Skeletal muscle tissue (tissue), 4 donors: ENCODE results near the gene AFM. TPM values are rescaled to one million over a fixed set of nuclear protein-coding genes. Genes with fewer than 3 reads are reported as not detected.

Experiments
- H3K27ac ChIP-seq: one replicate; pipeline ENCODE4 v1.7.0; 2013; ENCODE audit warnings: mild to moderate bottlenecking, low read depth, low read length, inconsistent platforms
- H3K27me3 ChIP-seq, 3 donors: one replicate each; pipeline ENCODE4 v1.7.0; 2013; ENCODE audit warnings: low read length in 3 of 3; ENCODE audit not compliant: control insufficient read depth in 3 of 3, insufficient read depth in 3 of 3
- H3K36me3 ChIP-seq, 3 donors: one replicate each; pipeline ENCODE4 v1.7.0; 2013; ENCODE audit warnings: low read length in 3 of 3; ENCODE audit not compliant: control insufficient read depth in 3 of 3, insufficient read depth in 3 of 3
- H3K4me1 ChIP-seq, 3 donors: one replicate each; pipeline ENCODE4 v1.7.0; 2013; ENCODE audit warnings: low read length in 3 of 3, mild to moderate bottlenecking in 3 of 3; ENCODE audit not compliant: control insufficient read depth in 3 of 3, insufficient read depth in 3 of 3
- H3K4me3 ChIP-seq, 3 donors: one replicate each; pipeline ENCODE4 v1.7.0; 2013; ENCODE audit warnings: low read length in 3 of 3
- H3K9ac ChIP-seq, 3 donors: one replicate each; pipeline ENCODE4 v1.7.0; 2013; ENCODE audit warnings: low read length in 3 of 3, mild to moderate bottlenecking in 3 of 3, moderate library complexity in 2 of 3, low read depth in 1 of 3
- H3K9me3 ChIP-seq, 3 donors: one replicate each; pipeline ENCODE4 v1.7.0; 2013; ENCODE audit warnings: low read length in 3 of 3; ENCODE audit not compliant: control insufficient read depth in 3 of 3
- total RNA-seq: library from RNA; depleted of rRNA; stranded (reverse); fragments of >200 nt; gene quantifications from one replicate; pipeline ENCODE4 v1.2.3, GENCODE V29; 2014
- donor health status: Osteomylitis.

The AFM gene, protein sequence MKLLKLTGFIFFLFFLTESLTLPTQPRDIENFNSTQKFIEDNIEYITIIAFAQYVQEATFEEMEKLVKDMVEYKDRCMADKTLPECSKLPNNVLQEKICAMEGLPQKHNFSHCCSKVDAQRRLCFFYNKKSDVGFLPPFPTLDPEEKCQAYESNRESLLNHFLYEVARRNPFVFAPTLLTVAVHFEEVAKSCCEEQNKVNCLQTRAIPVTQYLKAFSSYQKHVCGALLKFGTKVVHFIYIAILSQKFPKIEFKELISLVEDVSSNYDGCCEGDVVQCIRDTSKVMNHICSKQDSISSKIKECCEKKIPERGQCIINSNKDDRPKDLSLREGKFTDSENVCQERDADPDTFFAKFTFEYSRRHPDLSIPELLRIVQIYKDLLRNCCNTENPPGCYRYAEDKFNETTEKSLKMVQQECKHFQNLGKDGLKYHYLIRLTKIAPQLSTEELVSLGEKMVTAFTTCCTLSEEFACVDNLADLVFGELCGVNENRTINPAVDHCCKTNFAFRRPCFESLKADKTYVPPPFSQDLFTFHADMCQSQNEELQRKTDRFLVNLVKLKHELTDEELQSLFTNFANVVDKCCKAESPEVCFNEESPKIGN
- not detected for total RNA-seq

- Histone ChIP-seq H3K4me3 (no peak within 1 kb of the TSS), H3K36me3 (no peaks in the 10 kb centered on the region), H3K27me3 (no peaks in the 10 kb centered on the region), H3K27ac (no peak within 1 kb of the TSS), H3K9ac (no peak within 1 kb of the TSS), H3K9me3 (no peaks in the 10 kb centered on the region), H3K4me1 (no peaks in the 10 kb centered on the region)
These were observed at the start of gene AFM for GRCh38 chr4:73481358-73481757. AFM (plus strand) TSS chr4:73481745; CDS start chr4:73481776, 31 bp downstream.

GRCh38 chr4:73431813-73432168 lies 49.8 kb upstream of the AFM start:
- Histone ChIP-seq H3K9me3 (no peaks in the 10 kb centered on the region), H3K4me3 (no peak overlapping the region), H3K9ac (no peak overlapping the region), H3K27me3 (peaks cover 0 to 1% (median 0%) of the 10 kb centered on the region in 3 donors), H3K36me3 (no peaks in the 10 kb centered on the region), H3K27ac (no peak overlapping the region), H3K4me1 (no peaks in the 10 kb centered on the region)

- no peak overlapping the region for H3K27ac ChIP-seq
- H3K4me1 ChIP-seq: no peaks in the 10 kb centered on the region
- H3K27me3 ChIP-seq: peaks cover 0 to 3% (median 0%) of the 10 kb centered on the region in 3 donors
- no peak overlapping the region for H3K4me3 ChIP-seq
- H3K9ac ChIP-seq: no peak overlapping the region
- H3K36me3 ChIP-seq: no peaks in the 10 kb centered on the region
- H3K9me3 ChIP-seq: no peaks in the 10 kb centered on the region
These were observed 49.2 kb upstream of the AFM start for GRCh38 chr4:73432169-73433000.

DNA sequence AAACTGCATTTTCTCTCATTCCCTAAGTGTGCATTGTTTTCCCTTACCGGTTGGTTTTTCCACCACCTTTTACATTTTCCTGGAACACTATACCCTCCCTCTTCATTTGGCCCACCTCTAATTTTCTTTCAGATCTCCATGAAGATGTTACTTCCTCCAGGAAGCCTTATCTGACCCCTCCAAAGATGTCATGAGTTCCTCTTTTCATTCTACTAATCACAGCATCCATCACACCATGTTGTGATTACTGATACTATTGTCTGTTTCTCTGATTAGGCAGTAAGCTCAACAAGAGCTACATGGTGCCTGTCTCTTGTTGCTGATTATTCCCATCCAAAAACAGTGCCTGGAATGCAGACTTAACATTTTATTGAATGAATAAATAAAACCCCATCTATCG lies 48.4 kb upstream of the AFM start:
- H3K27ac ChIP-seq: no peak overlapping the region
- H3K36me3 ChIP-seq: no peaks in the 10 kb centered on the region
- H3K9ac ChIP-seq: no peak overlapping the region
- no peaks in the 10 kb centered on the region for H3K9me3 ChIP-seq
- no peak overlapping the region for H3K4me3 ChIP-seq
- H3K4me1 ChIP-seq: no peaks in the 10 kb centered on the region
- H3K27me3 ChIP-seq: peaks cover 0 to 3% (median 0%) of the 10 kb centered on the region in 3 donors

DNA sequence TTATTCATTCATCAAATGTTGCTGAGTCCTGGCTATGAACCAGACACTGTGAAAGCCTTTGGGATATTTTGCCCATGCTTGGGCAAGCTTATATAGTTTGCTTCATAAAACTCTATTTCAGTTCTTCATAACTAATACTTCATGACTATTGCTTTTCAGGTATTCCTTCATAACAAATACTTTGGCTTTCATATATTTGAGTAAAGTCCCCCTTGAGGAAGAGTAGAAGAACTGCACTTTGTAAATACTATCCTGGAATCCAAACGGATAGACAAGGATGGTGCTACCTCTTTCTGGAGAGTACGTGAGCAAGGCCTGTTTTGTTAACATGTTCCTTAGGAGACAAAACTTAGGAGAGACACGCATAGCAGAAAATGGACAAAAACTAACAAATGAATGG lies 47.2 kb upstream of the AFM start:
- H3K27me3 ChIP-seq: peaks cover 0 to 3% (median 0%) of the 10 kb centered on the region in 3 donors
- H3K4me3 ChIP-seq: no peak overlapping the region
- no peaks in the 10 kb centered on the region for H3K4me1 ChIP-seq
- H3K9ac ChIP-seq: no peak overlapping the region
- no peak overlapping the region for H3K27ac ChIP-seq
- no peaks in the 10 kb centered on the region for H3K36me3 ChIP-seq
- H3K9me3 ChIP-seq: no peaks in the 10 kb centered on the region

DNA sequence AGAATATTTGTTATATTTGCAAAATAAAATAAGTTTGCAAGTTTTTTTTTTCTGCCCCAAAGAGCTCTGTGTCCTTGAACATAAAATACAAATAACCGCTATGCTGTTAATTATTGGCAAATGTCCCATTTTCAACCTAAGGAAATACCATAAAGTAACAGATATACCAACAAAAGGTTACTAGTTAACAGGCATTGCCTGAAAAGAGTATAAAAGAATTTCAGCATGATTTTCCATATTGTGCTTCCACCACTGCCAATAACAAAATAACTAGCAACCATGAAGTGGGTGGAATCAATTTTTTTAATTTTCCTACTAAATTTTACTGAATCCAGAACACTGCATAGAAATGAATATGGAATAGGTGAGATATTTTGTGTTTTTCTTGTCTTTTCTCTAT lies 45.6 kb upstream of the AFM start, which contains the start of gene AFP:
AFP (plus strand) TSS at position 238 of the 400 bp plus-strand sequence; CDS start at position 280, 42 bp downstream.
- H3K4me3 ChIP-seq: no peak within 1 kb of the TSS

DNA sequence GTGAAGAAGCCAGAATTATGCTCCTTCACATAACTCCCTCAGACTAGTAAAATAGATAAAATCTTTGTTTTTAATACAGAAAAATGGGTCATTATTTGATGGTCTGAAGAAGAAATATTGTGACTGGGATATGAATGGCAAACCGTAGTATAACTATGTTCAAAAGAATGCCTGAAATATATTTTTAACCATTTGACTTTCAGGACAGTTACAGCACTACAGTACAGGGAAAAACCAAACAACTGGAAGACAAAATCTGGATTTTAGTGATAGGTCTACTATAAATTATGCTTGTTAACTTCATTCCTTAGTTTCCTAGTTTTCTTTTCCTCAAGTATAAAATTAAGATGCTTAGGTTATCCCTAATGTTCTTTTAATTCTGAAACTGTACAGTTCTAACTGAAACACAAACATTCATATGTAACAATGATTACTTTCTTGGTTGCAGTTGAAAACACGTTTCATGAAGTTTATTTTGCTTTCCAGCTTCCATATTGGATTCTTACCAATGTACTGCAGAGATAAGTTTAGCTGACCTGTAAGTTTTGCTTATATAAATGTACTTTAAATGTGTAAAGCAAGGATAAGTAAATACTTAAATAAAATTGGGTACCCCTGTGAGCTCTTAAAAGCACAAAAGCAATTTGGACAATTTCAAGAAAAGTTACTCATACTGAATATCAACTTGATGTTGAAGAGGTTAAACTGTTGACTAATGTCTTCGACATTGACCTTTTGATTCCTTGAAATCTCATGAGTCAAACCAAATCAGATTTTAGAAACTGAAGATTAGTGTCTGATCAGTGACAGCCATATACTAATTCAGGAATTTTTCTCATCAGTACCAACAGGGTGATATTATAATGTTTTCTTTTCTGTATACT lies 44.6 kb upstream of the AFM start:
- Histone ChIP-seq H3K4me3 (no peak overlapping the region), H3K27me3 (peaks cover 0 to 3% (median 0%) of the 10 kb centered on the region in 3 donors), H3K27ac (no peak overlapping the region), H3K4me1 (no peaks in the 10 kb centered on the region), H3K9me3 (no peaks in the 10 kb centered on the region), H3K36me3 (no peaks in the 10 kb centered on the region), H3K9ac (no peak overlapping the region)

More for the DNA sequence above, 45.6 kb upstream of the AFM start, which contains the start of gene AFP:
- Histone ChIP-seq H3K4me1 (no peaks in the 10 kb centered on the region), H3K27me3 (peaks cover 0 to 3% (median 0%) of the 10 kb centered on the region in 3 donors), H3K9ac (no peak within 1 kb of the TSS), H3K9me3 (no peaks in the 10 kb centered on the region), H3K36me3 (no peaks in the 10 kb centered on the region), H3K27ac (no peak within 1 kb of the TSS)

DNA sequence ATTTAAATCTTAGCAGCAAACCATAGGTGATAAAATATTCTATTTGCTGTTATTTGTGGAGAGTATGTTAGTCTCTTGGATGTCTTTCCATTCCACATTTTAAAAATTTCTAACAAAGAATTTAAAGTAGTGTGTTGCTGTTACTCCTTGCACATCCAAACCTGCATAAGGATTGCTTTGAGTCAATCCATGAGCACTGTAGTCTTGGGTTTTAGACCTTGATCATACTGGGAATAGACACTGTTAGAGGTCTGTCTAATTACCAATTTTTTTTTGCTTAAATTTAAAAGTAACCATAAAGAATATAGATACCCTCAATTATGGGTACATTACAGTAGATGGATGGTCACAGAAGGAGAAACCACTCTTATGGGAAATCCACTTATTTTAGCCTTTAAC lies 44.0 kb upstream of the AFM start:
- no peaks in the 10 kb centered on the region for H3K9me3 ChIP-seq

DNA sequence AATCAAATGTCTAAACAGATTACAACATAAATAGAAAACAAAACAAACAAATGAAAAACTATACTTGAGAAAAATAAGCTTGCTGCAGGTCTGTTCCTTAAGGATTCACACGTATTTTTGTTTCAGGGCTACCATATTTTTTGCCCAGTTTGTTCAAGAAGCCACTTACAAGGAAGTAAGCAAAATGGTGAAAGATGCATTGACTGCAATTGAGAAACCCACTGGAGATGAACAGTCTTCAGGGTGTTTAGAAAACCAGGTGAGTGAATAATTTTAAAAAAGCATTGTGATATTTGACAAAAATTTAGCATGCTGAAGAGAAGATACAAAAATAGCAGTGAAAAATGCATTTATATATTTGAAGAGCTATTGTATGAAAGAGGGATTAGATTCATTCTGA lies 43.5 kb upstream of the AFM start:
- Histone ChIP-seq H3K36me3 (no peaks in the 10 kb centered on the region), H3K27ac (no peak overlapping the region), H3K9me3 (no peaks in the 10 kb centered on the region), H3K4me1 (no peaks in the 10 kb centered on the region), H3K27me3 (peaks cover 0 to 3% (median 0%) of the 10 kb centered on the region in 3 donors), H3K4me3 (no peak overlapping the region), H3K9ac (no peak overlapping the region)

More for the DNA sequence above, 44.0 kb upstream of the AFM start:
- no peak overlapping the region for H3K27ac ChIP-seq
- no peak overlapping the region for H3K4me3 ChIP-seq
- H3K27me3 ChIP-seq: peaks cover 0 to 3% (median 0%) of the 10 kb centered on the region in 3 donors
- H3K4me1 ChIP-seq: no peaks in the 10 kb centered on the region
- no peaks in the 10 kb centered on the region for H3K36me3 ChIP-seq
- no peak overlapping the region for H3K9ac ChIP-seq
